RPMI7951 (cell line): ENCODE results near the gene SEMA3B. TPM values are rescaled to one million over a fixed set of nuclear protein-coding genes. Genes with fewer than 3 reads are reported as not detected.
"Not testable (repeated sequence)": the region's sequence is repeated elsewhere in the genome, so short reads cannot be mapped to it uniquely, and the experiment has no call there.

Experiments
- DNase-seq: peaks from one replicate; pipeline ENCODE4 v3.0.0-alpha.2; 2012; ENCODE audit warnings: low read depth
- total RNA-seq: library from RNA; depleted of rRNA; stranded (reverse); fragments of >200 nt; shearing (Covaris generic); gene quantifications from 2 replicates; pipeline ENCODE4 v1.2.3, GENCODE V29; 2014

The SEMA3B gene
- total RNA-seq, 1 experiment from 2014 or later = 3.1 TPM

DNA sequence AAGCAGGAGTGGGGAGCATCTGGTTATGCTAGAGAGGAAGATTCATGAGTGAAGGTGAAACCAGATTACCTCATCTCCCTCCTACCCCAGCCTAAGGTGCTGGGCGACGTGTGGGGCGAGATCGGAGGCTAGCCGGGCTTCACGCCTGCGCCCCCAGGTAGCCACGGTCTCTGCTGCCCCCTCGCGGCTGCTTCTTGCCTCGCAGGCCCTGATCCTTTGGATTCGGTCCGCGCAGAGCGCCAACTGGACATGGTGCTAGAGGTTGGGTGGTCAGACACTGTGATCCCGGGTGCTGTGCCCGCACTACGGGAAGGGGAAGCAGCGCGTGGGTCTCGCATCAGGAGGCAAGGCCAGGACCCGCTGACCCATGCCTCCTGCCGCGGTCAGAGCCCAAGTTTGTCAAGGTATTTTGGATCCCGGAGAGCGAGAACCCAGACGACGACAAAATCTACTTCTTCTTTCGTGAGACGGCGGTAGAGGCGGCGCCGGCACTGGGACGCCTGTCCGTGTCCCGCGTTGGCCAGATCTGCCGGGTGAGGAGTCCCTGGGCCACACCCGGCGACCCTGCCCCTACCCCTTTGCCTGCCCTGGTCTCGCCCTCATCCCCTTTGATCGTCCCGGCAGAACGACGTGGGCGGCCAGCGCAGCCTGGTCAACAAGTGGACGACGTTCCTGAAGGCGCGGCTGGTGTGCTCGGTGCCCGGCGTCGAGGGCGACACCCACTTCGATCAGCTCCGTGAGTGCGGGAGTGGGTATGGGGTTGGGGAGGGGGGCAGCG lies 4.2 kb downstream of the SEMA3B start:
- DNase-seq = peak; percentile 70

GRCh38 chr3:50273689-50274065 lies 4.7 kb downstream of the SEMA3B start:
- DNase-seq = no peak

- DNase-seq = peak; percentile 45
Observed at GRCh38 chr3:50274371-50275104, 5.6 kb downstream of the SEMA3B start.

DNA sequence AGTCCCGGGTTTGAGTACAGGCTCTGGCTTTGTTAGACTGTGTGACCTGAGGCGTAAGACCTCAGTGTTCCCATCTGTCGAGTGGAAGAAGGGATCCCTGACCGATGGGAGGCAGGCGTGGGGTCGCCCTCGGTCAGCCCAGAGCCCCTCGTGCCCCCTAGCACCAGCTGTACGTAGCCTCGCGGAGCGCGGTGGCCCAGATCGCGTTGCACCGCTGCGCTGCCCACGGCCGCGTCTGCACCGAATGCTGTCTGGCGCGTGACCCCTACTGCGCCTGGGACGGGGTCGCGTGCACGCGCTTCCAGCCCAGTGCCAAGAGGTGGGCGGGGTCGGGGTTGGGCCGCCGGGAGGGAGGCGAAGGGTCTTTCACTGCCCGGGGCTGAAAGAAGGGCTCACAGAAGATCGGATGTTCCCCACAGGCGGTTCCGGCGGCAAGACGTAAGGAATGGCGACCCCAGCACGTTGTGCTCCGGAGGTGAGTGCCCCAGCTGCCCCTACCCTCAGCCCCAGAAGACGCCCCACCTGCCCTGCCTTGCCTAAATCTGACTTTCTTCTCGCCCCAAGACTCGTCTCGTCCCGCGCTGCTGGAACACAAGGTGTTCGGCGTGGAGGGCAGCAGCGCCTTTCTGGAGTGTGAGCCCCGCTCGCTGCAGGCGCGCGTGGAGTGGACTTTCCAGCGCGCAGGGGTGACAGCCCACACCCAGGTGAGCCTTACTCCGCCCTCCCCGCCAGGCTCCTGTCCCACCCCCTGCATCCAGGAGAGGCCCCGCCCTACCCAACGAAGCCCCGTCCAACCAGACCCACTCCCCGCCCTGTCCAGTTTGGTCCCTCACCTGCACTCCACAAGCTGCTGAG lies 6.4 kb downstream of the SEMA3B start:
- no peak for DNase-seq

DNA sequence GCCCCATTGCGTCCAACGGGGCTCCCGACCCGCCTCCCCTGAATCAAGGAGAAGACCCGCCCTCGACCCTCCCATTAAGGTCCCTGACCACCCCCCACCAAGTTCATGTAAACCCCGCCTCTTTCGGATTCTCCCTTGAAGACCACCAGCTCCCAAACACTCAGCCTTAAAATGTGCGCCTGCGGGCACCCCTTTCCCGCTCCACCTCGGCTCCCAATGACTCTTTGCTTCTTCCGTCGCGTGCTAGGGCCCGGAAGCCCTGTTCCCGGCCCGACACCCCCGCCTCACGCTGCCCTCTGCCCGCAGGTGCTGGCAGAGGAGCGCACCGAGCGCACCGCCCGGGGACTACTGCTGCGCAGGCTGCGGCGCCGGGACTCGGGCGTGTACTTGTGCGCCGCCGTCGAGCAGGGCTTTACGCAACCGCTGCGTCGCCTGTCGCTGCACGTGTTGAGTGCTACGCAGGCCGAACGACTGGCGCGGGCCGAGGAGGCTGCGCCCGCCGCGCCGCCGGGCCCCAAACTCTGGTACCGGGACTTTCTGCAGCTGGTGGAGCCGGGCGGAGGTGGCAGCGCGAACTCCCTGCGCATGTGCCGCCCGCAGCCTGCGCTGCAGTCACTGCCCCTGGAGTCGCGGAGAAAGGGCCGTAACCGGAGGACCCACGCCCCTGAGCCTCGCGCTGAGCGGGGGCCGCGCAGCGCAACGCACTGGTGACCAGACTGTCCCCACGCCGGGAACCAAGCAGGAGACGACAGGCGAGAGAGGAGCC lies 7.2 kb downstream of the SEMA3B start:
- no peak for DNase-seq

DNA sequence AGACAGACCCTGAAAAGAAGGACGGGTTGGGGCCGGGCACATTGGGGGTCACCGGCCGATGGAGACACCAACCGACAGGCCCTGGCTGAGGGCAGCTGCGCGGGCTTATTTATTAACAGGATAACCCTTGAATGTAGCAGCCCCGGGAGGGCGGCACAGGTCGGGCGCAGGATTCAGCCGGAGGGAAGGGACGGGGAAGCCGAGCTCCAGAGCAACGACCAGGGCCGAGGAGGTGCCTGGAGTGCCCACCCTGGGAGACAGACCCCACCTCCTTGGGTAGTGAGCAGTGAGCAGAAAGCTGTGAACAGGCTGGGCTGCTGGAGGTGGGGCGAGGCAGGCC lies 7.8 kb downstream of the SEMA3B start:
- no peak for DNase-seq

- DNase-seq = no peak
Observed at GRCh38 chr3:50278123-50278879, 9.4 kb downstream of the SEMA3B start.

GRCh38 chr3:50278880-50279224 lies 9.9 kb downstream of the SEMA3B start, which contains the start of gene LSMEM2:
LSMEM2 (plus strand) TSS chr3:50279087; CDS start chr3:50279114, 27 bp downstream.
- no peak for DNase-seq

DNA sequence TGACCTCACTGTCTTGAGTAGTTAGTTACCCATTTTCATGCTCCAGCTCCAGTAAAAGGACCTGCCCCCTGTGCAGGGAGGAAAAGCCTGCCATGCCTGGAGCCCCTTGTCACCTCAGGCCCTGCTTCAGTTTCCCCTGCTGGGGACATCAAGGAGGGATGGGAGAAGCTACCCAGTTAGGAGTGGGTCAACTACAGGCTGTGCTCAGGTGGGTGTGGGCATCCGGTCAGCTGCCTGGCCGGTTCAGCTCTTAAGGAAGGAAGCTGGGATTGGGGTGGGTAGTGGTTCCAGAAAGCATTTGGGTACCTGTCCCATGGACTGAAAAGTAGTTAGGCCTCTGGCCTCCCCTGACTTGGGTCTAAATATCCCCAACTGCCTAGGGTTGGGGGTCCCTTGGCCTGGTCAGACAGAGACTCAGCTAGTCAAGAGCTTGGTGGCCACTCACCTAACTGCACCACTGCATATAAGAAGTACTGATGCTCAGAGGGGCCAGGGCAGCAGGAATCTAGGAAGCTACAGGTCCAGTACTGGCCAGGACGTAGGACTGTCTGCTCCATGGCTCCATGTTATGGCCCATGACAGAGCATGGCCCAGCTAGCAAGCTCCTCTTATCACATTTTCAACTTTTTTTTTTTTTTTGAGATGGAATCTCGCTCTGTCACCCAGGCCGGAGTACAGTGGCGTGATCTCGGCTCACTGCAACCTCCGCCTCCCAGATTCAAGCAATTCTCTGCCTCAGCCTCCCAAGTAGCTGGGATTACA lies 10.5 kb downstream of the SEMA3B start:
- no peak for DNase-seq

- not testable (repeated sequence) for DNase-seq
Observed at GRCh38 chr3:50284121-50284520, 15.2 kb downstream of the SEMA3B start.

- no peak for DNase-seq
Observed at GRCh38 chr3:50286322-50287227, 17.6 kb downstream of the SEMA3B start.

GRCh38 chr3:50287262-50287661 lies 18.3 kb downstream of the SEMA3B start:
- DNase-seq = no peak

DNA sequence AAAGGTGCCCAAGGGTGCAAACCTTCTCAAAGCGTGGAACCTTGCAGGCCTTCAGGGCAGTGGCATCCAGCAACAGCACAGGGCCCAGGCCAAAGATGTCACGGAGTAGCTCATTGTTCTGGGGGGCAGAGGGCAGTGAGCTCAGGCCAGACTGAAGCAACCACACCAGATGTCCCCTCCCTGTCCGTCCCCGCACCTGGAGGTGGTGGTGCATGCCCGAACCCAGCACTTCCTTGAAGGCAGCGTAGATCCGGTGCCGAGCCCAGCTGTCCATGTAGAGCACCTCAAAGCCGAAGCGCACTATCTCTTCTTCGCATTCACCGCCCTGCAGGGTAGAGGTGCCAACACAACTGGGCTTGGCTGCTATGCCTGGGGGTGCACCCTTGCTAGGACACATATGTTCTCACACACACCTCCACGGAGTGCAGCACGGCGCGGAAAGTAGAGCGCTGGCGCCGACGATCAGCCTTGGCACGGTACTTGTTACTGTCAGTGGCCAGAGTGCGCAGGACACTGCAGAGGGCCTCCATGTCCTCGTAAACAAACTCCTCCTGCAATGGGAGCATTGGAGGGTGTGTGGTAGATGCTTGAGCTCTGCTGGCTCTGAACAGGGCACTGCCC lies 19.6 kb downstream of the SEMA3B start:
- DNase-seq = no peak

GRCh38 chr3:50289130-50289529 lies 20.2 kb downstream of the SEMA3B start:
- no peak for DNase-seq

- no peak for DNase-seq
Observed at GRCh38 chr3:50290161-50290641, 21.3 kb downstream of the SEMA3B start.

- peak; percentile 98 for DNase-seq
Observed at GRCh38 chr3:50292159-50293078, 23.5 kb downstream of the SEMA3B start, which contains the start of gene IFRD2. IFRD2 (minus strand) TSS chr3:50292429; CDS start chr3:50292274, 155 bp downstream.
